Measurements from ENCODE around the gene COPZ2. TPM values are rescaled to one million over a fixed set of nuclear protein-coding genes. Genes with fewer than 3 reads are reported as not detected.

COPZ2 gene
- total and polyA plus RNA-seq, 9 of the 15 experiments (the other 6 are each of a cell fraction or from before 2014, with no cell fraction given) = 0.22 to 0.49 TPM; not detected in 7

- 60% methylated on average over 7 of the region's 7 CpGs for WGBS (ENCODE audit: insufficient coverage, low coverage, missing lambda C conversion rate)
- no peak for TF ChIP-seq ELF2 (CRISPR knock-in tag; IDR thresholded peaks at IDR 0.05)
- no peak for TF ChIP-seq RBBP5 (IDR thresholded peaks at IDR 0.05; ENCODE audit: borderline replicate concordance, insufficient read depth, low read length, poor library complexity, severe bottlenecking)
- TF ChIP-seq STAG1 (CRISPR knock-in tag; IDR thresholded peaks at IDR 0.05; ENCODE audit: borderline replicate concordance) = no peak
- TF ChIP-seq SMC3 (conservative IDR thresholded peaks at IDR 0.05; ENCODE audit: insufficient read depth, low read depth, low read length) = peak; percentile 87
- TF ChIP-seq, protein P1, sequence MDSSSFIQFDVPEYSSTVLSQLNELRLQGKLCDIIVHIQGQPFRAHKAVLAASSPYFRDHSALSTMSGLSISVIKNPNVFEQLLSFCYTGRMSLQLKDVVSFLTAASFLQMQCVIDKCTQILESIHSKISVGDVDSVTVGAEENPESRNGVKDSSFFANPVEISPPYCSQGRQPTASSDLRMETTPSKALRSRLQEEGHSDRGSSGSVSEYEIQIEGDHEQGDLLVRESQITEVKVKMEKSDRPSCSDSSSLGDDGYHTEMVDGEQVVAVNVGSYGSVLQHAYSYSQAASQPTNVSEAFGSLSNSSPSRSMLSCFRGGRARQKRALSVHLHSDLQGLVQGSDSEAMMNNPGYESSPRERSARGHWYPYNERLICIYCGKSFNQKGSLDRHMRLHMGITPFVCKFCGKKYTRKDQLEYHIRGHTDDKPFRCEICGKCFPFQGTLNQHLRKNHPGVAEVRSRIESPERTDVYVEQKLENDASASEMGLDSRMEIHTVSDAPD (CRISPR knock-in tag; IDR thresholded peaks at IDR 0.05) = no peak
- no peak for TF ChIP-seq TCF15 (CRISPR knock-in tag; IDR thresholded peaks at IDR 0.05)
- TF ChIP-seq, protein P2, sequence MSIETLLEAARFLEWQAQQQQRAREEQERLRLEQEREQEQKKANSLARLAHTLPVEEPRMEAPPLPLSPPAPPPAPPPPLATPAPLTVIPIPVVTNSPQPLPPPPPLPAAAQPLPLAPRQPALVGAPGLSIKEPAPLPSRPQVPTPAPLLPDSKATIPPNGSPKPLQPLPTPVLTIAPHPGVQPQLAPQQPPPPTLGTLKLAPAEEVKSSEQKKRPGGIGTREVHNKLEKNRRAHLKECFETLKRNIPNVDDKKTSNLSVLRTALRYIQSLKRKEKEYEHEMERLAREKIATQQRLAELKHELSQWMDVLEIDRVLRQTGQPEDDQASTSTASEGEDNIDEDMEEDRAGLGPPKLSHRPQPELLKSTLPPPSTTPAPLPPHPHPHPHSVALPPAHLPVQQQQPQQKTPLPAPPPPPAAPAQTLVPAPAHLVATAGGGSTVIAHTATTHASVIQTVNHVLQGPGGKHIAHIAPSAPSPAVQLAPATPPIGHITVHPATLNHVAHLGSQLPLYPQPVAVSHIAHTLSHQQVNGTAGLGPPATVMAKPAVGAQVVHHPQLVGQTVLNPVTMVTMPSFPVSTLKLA (conservative IDR thresholded peaks at IDR 0.05) = 0 out of 4 replicates have a peak, but pooled peaks of 1 of the 2 experiments have one; percentile 32
- TF ChIP-seq, protein P3, sequence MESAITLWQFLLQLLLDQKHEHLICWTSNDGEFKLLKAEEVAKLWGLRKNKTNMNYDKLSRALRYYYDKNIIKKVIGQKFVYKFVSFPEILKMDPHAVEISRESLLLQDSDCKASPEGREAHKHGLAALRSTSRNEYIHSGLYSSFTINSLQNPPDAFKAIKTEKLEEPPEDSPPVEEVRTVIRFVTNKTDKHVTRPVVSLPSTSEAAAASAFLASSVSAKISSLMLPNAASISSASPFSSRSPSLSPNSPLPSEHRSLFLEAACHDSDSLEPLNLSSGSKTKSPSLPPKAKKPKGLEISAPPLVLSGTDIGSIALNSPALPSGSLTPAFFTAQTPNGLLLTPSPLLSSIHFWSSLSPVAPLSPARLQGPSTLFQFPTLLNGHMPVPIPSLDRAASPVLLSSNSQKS (CRISPR knock-in tag; IDR thresholded peaks at IDR 0.05) = no peak
- peak; percentile 90 to 97 for TF ChIP-seq RAD21 (CRISPR knock-in tag; conservative IDR thresholded peaks at IDR 0.05 in 1 of 2, IDR thresholded peaks at IDR 0.05 in 1 of 2)
- TF ChIP-seq KLF1 (tag; IDR thresholded peaks at IDR 0.05) = no peak
- no peak for TF ChIP-seq JUND (IDR thresholded peaks at IDR 0.05; ENCODE audit: borderline replicate concordance, low read depth, low read length)
- TF ChIP-seq JUND (tag; IDR thresholded peaks at IDR 0.05; ENCODE audit: borderline replicate concordance, low read depth, low read length) = no peak; the same call in 2 of the 3 replicates
- TF ChIP-seq POLR3A (IDR thresholded peaks at IDR 0.05; ENCODE audit: borderline replicate concordance, extremely low read depth, insufficient read depth, insufficient read length) = no peak
- TF ChIP-seq TCF3 (CRISPR knock-in tag; IDR thresholded peaks at IDR 0.05) = no peak
- TF ChIP-seq TARDBP (IDR thresholded peaks at IDR 0.05) = no peak
Measured at GRCh38 chr17:48074322-48075081, 36.9 kb upstream of the COPZ2 start.

More at GRCh38 chr17:48074322-48075081, 36.9 kb upstream of the COPZ2 start:
- Histone ChIP-seq H3K9me3 (replicated peaks; ENCODE audit: control insufficient read depth, insufficient read depth, low read depth, low read length) (no peaks in the 10 kb centered on the region), H3K4me3 (no peak overlapping the region), H3K9ac (ENCODE audit: insufficient read depth in 1 of 2, low read depth in 2 of 2, low read length in 2 of 2) (no peak overlapping the region), H3K27ac (ENCODE audit: extremely low read depth, low read depth, low read length) (no peak overlapping the region), H3K36me3 (ENCODE audit: control insufficient read depth, insufficient read depth, low read length) (peaks cover 63% of the 10 kb centered on the region; the same call in 2 of the 3 replicates), H4K20me1 (replicated peaks; ENCODE audit: control insufficient read depth, insufficient read depth, low read length) (no peaks in the 10 kb centered on the region), H2AFZ (ENCODE audit: low read depth, low read length) (no peak overlapping the region), H3K4me2 (ENCODE audit: insufficient read depth, low read length) (no peak overlapping the region), H3K27me3 (ENCODE audit: control insufficient read depth in 2 of 2, insufficient read depth in 2 of 2, low read length in 2 of 2) (no peaks in the 10 kb centered on the region), H3K9me1 (ENCODE audit: control insufficient read depth, insufficient read depth, low read length) (no peaks in the 10 kb centered on the region), H3K79me2 (ENCODE audit: control insufficient read depth, insufficient read depth, low read length) (no peaks in the 10 kb centered on the region), H3K4me1 (replicated peaks in 1 of 2; ENCODE audit: control insufficient read depth in 2 of 2, insufficient read depth in 2 of 2, low read length in 2 of 2) (no peaks in the 10 kb centered on the region)
- CTCF ChIA-PET (ENCODE audit: low intra/inter-chr PET ratio) = interaction anchor here (0.7 to 3.4 kb wide), 6 partner anchors 40 to 178 kb away, joined by 3 to 54 read pairs (median 3); no protein-coding TSS in a partner anchor
- intact Hi-C loops (cut with micrococcal nuclease) = loop anchor here (1.0 kb wide), 1 partner anchor 48 kb away; no protein-coding TSS in a partner anchor
- peak; percentile 71 for FAIRE-seq
- BruUV-seq (replicated peaks) = no TSS peak
- POLR2A ChIA-PET = interaction anchor here (0.7 to 0.8 kb wide), 2 partner anchors 22 to 33 kb away, joined by 3 read pairs; partner anchors contain the start of gene SNX11
- ATAC-seq = peak; percentile 92
- DNase-seq (ENCODE audit: extremely low read depth in 1 of 4, low spot score in 3 of 4) = peak; percentile 53 to 79 (median 61)
- in situ Hi-C loops (cut with MboI) = loop anchor here (5.0 kb wide), 1 partner anchor 58 kb away; no protein-coding TSS in a partner anchor

Data from K562 (cell line).